PFSK-1 (cell line): ENCODE results near the gene APOBEC3F.

Experiments used
- FOXP2 ChIP-seq: optimal IDR thresholded peaks from 2 replicates; pipeline ENCODE3; 2011; ENCODE audit warnings: borderline replicate concordance, control low read depth, inconsistent platforms; ENCODE audit not compliant: insufficient read depth; ENCODE audit errors: extremely low read length, extremely low read depth
- POLR2AphosphoS5 ChIP-seq: IDR thresholded peaks from 2 replicates; pipeline ENCODE4 v1.6.1; 2012; ENCODE audit warnings: low read depth, mild to moderate bottlenecking, control low read depth, low read length, moderate library complexity
- REST ChIP-seq, 2 experiments: IDR thresholded peaks; 2 replicates each; pipeline versions ENCODE4 v1.6.1 to v1.8.0; 2011 to 2012; ENCODE audit warnings: low read depth in 2 of 2, low read length in 2 of 2, control low read depth in 1 of 2, inconsistent platforms in 1 of 2, mild to moderate bottlenecking in 1 of 2, moderate library complexity in 1 of 2; ENCODE audit not compliant: insufficient read depth in 1 of 2
- SIN3A ChIP-seq: IDR thresholded peaks from 2 replicates; pipeline ENCODE4 v1.6.1; 2012; ENCODE audit warnings: mild to moderate bottlenecking, low read length, moderate library complexity, borderline replicate concordance; ENCODE audit not compliant: insufficient read depth
- TAF1 ChIP-seq: IDR thresholded peaks from 2 replicates; pipeline ENCODE4 v1.6.1; 2012; ENCODE audit warnings: low read length, control low read depth, borderline replicate concordance; ENCODE audit not compliant: insufficient read depth

Gene APOBEC3F

GRCh38 chr22:39010946-39011345 is 29.7 kb upstream of the APOBEC3F start:
- TF ChIP-seq REST (IDR thresholded peaks at IDR 0.05; ENCODE audit: insufficient read depth in 1 of 2, low read depth in 2 of 2, low read length in 2 of 2) (no peak), FOXP2 (no peak), SIN3A (no peak), TAF1 (no peak), POLR2AphosphoS5 (no peak)

DNA sequence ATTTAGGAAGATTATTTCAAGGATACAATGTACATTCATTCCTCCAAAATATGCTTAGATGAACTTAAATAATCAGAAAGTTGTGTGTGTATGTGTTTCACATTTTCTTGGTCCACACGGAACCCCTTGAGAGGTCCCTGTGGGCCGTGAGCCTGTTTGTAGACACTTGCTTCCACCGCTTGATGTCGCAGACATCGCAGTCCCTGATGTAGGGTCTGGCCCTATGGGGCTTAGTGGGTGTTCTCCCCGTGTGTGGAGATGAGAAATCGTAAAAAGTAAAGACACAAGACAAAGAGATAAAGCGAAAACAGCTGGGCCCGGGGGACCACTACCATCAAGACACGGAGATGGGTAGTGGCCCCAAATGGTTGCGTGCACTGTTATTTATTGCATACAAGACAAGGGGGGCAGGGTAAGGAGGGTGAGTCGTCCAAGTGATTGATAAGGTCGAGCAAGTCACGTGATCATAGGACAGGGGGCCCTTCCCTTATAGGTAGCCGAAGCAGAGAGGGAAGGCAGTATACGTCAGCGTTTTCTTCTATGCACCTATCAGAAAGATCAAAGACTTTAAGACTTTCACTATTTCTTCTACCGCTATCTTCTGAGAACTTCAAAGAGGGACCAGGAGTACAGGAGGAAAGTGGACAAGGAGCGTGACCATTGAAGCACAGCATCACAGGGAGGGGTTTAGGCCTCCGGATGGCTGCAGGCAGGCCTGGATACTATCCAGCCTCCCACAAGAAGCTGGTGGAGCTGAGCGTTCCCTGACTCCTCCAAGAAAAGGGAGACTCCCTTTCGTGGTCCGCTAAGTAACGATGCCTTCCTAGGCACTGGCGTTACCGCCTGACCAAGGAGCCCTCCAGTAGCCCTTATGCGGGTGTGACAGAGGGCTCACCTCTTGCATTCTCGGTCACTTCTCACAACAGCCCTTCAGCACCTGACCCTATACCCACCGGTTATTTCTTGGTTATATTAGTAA is 27.8 kb upstream of the APOBEC3F start:
- no peak for TF ChIP-seq TAF1
- TF ChIP-seq REST (IDR thresholded peaks at IDR 0.05; ENCODE audit: insufficient read depth in 1 of 2, low read depth in 2 of 2, low read length in 2 of 2), result no peak
- TF ChIP-seq FOXP2, result no peak
- no peak for TF ChIP-seq SIN3A
- no peak for TF ChIP-seq POLR2AphosphoS5

GRCh38 chr22:39013942-39014722 is 26.5 kb upstream of the APOBEC3F start, which contains the start of gene APOBEC3C:
Gene APOBEC3C, plus strand, starts transcription at chr22:39014257. Its CDS starts 106 bp downstream, at chr22:39014363.
- TF ChIP-seq FOXP2 (no peak), SIN3A (0 out of 2 replicates have a peak, but pooled peaks have one; percentile 14), POLR2AphosphoS5 (peak; percentile 71), REST (IDR thresholded peaks at IDR 0.05; ENCODE audit: insufficient read depth in 1 of 2, low read depth in 2 of 2, low read length in 2 of 2) (no peak)

- TF ChIP-seq TAF1, result no peak
- TF ChIP-seq SIN3A, result no peak
- TF ChIP-seq POLR2AphosphoS5, result no peak
- TF ChIP-seq REST (IDR thresholded peaks at IDR 0.05; ENCODE audit: insufficient read depth in 1 of 2, low read depth in 2 of 2, low read length in 2 of 2), result no peak
- TF ChIP-seq FOXP2, result no peak
Observed at GRCh38 chr22:39016592-39016991, 24.1 kb upstream of the APOBEC3F start.
